ENCODE measurements around the gene SH3BP2. TPM values are rescaled to one million over a fixed set of nuclear protein-coding genes. Genes with fewer than 3 reads are reported as not detected.
"Not testable (repeated sequence)": the region's sequence is repeated elsewhere in the genome, so short reads cannot be mapped to it uniquely, and the experiment has no call there.

Gene SH3BP2
- total and polyA plus RNA-seq, 4 donors = 13.6 to 64.6 (median 43.3) TPM

GRCh38 chr4:2763511-2763967 lies 29.3 kb upstream of the SH3BP2 start:
- 59% methylated on average over 23 of the region's 23 CpGs for WGBS (ENCODE audit: insufficient coverage)
- H3K27ac ChIP-seq (ENCODE audit: low read depth, low read length) = no peak overlapping the region
- H3K36me3 ChIP-seq (ENCODE audit: control insufficient read depth, insufficient read depth, low read length) = no peaks in the 10 kb centered on the region
- no peaks in the 10 kb centered on the region for H3K27me3 ChIP-seq (ENCODE audit: control insufficient read depth, insufficient read depth, low read length)
- DNase-seq (ENCODE audit: low read depth in 4 of 6, low spot score in 6 of 6) = peak in 1 of 6 donors; percentile 30
- H3K9me3 ChIP-seq (ENCODE audit: control insufficient read depth, insufficient read depth, low read length) = no peaks in the 10 kb centered on the region
- peaks cover 11% of the 10 kb centered on the region for H3K4me1 ChIP-seq (ENCODE audit: control insufficient read depth, insufficient read depth, low read length)
- H3K4me3 ChIP-seq (ENCODE audit: low read depth, low read length) = peak overlapping the region; percentile 45

- no peak overlapping the region for H3K4me3 ChIP-seq (ENCODE audit: low read depth, low read length)
- DNase-seq (ENCODE audit: low read depth in 4 of 6, low spot score in 6 of 6) = no peak
- no peaks in the 10 kb centered on the region for H3K27me3 ChIP-seq (ENCODE audit: control insufficient read depth, insufficient read depth, low read length)
- peaks cover 11% of the 10 kb centered on the region for H3K4me1 ChIP-seq (ENCODE audit: control insufficient read depth, insufficient read depth, low read length)
- no peaks in the 10 kb centered on the region for H3K9me3 ChIP-seq (ENCODE audit: control insufficient read depth, insufficient read depth, low read length)
- no peaks in the 10 kb centered on the region for H3K36me3 ChIP-seq (ENCODE audit: control insufficient read depth, insufficient read depth, low read length)
- H3K27ac ChIP-seq (ENCODE audit: low read depth, low read length) = no peak overlapping the region
- 90% methylated on average over 12 of the region's 12 CpGs for WGBS (ENCODE audit: insufficient coverage)
Measured at GRCh38 chr4:2765832-2766526, 26.9 kb upstream of the SH3BP2 start.

- DNase-seq (ENCODE audit: low read depth in 4 of 6, low spot score in 6 of 6) = no peak
- no peaks in the 10 kb centered on the region for H3K27me3 ChIP-seq (ENCODE audit: control insufficient read depth, insufficient read depth, low read length)
- 87% methylated on average over 5 of the region's 5 CpGs for WGBS (ENCODE audit: insufficient coverage)
Measured at GRCh38 chr4:2767046-2767704, 25.7 kb upstream of the SH3BP2 start.

GRCh38 chr4:2767705-2768074 lies 25.2 kb upstream of the SH3BP2 start:
- WGBS (ENCODE audit: insufficient coverage) = 78% methylated on average over 11 of the region's 11 CpGs
- Histone ChIP-seq H3K27ac (ENCODE audit: low read depth, low read length) (no peak overlapping the region), H3K4me1 (ENCODE audit: control insufficient read depth, insufficient read depth, low read length) (peaks cover 8% of the 10 kb centered on the region), H3K27me3 (ENCODE audit: control insufficient read depth, insufficient read depth, low read length) (no peaks in the 10 kb centered on the region), H3K36me3 (ENCODE audit: control insufficient read depth, insufficient read depth, low read length) (no peaks in the 10 kb centered on the region), H3K4me3 (ENCODE audit: low read depth, low read length) (no peak overlapping the region), H3K9me3 (ENCODE audit: control insufficient read depth, insufficient read depth, low read length) (no peaks in the 10 kb centered on the region)
- DNase-seq (ENCODE audit: low read depth in 4 of 6, low spot score in 6 of 6) = no peak

More at GRCh38 chr4:2767046-2767704, 25.7 kb upstream of the SH3BP2 start:
- H3K9me3 ChIP-seq (ENCODE audit: control insufficient read depth, insufficient read depth, low read length) = no peaks in the 10 kb centered on the region
- H3K36me3 ChIP-seq (ENCODE audit: control insufficient read depth, insufficient read depth, low read length) = no peaks in the 10 kb centered on the region
- H3K27ac ChIP-seq (ENCODE audit: low read depth, low read length) = no peak overlapping the region
- H3K4me1 ChIP-seq (ENCODE audit: control insufficient read depth, insufficient read depth, low read length) = peaks cover 8% of the 10 kb centered on the region
- H3K4me3 ChIP-seq (ENCODE audit: low read depth, low read length) = no peak overlapping the region

- 93% methylated on average over 9 of the region's 9 CpGs for WGBS (ENCODE audit: insufficient coverage)
- no peak for DNase-seq (ENCODE audit: low read depth in 4 of 6, low spot score in 6 of 6)
- H3K9me3 ChIP-seq (ENCODE audit: control insufficient read depth, insufficient read depth, low read length) = no peaks in the 10 kb centered on the region
Measured at GRCh38 chr4:2768124-2768523, 24.8 kb upstream of the SH3BP2 start.

GRCh38 chr4:2768921-2769336 lies 24.0 kb upstream of the SH3BP2 start:
- Histone ChIP-seq H3K27ac (ENCODE audit: low read depth, low read length) (no peak overlapping the region), H3K36me3 (ENCODE audit: control insufficient read depth, insufficient read depth, low read length) (no peaks in the 10 kb centered on the region), H3K4me3 (ENCODE audit: low read depth, low read length) (no peak overlapping the region), H3K9me3 (ENCODE audit: control insufficient read depth, insufficient read depth, low read length) (no peaks in the 10 kb centered on the region), H3K4me1 (ENCODE audit: control insufficient read depth, insufficient read depth, low read length) (peaks cover 2% of the 10 kb centered on the region), H3K27me3 (ENCODE audit: control insufficient read depth, insufficient read depth, low read length) (no peaks in the 10 kb centered on the region)
- WGBS (ENCODE audit: insufficient coverage) = 40% methylated on average over 4 of the region's 15 CpGs
- no peak for DNase-seq (ENCODE audit: low read depth in 4 of 6, low spot score in 6 of 6)

More at GRCh38 chr4:2768124-2768523, 24.8 kb upstream of the SH3BP2 start:
- Histone ChIP-seq H3K27me3 (ENCODE audit: control insufficient read depth, insufficient read depth, low read length) (no peaks in the 10 kb centered on the region), H3K36me3 (ENCODE audit: control insufficient read depth, insufficient read depth, low read length) (no peaks in the 10 kb centered on the region), H3K27ac (ENCODE audit: low read depth, low read length) (no peak overlapping the region), H3K4me1 (ENCODE audit: control insufficient read depth, insufficient read depth, low read length) (peaks cover 8% of the 10 kb centered on the region), H3K4me3 (ENCODE audit: low read depth, low read length) (no peak overlapping the region)

GRCh38 chr4:2771264-2771663 lies 21.6 kb upstream of the SH3BP2 start:
- DNase-seq (ENCODE audit: low read depth in 4 of 6, low spot score in 6 of 6) = no peak
- no peak overlapping the region for H3K27ac ChIP-seq (ENCODE audit: low read depth, low read length)
- no peaks in the 10 kb centered on the region for H3K36me3 ChIP-seq (ENCODE audit: control insufficient read depth, insufficient read depth, low read length)
- H3K27me3 ChIP-seq (ENCODE audit: control insufficient read depth, insufficient read depth, low read length) = no peaks in the 10 kb centered on the region
- no peaks in the 10 kb centered on the region for H3K4me1 ChIP-seq (ENCODE audit: control insufficient read depth, insufficient read depth, low read length)
- WGBS (ENCODE audit: insufficient coverage) = 71% methylated on average over 2 of the region's 3 CpGs
- no peaks in the 10 kb centered on the region for H3K9me3 ChIP-seq (ENCODE audit: control insufficient read depth, insufficient read depth, low read length)
- no peak overlapping the region for H3K4me3 ChIP-seq (ENCODE audit: low read depth, low read length)

- not testable (repeated sequence) for H3K4me1 ChIP-seq (ENCODE audit: control insufficient read depth, insufficient read depth, low read length); H3K4me3 ChIP-seq (ENCODE audit: low read depth, low read length); H3K27me3 ChIP-seq (ENCODE audit: control insufficient read depth, insufficient read depth, low read length); H3K9me3 ChIP-seq (ENCODE audit: control insufficient read depth, insufficient read depth, low read length); DNase-seq (ENCODE audit: low read depth in 4 of 6, low spot score in 6 of 6); H3K27ac ChIP-seq (ENCODE audit: low read depth, low read length); H3K36me3 ChIP-seq (ENCODE audit: control insufficient read depth, insufficient read depth, low read length)
- 100% methylated on average over 1 of the region's 5 CpGs for WGBS (ENCODE audit: insufficient coverage)
Measured at GRCh38 chr4:2780643-2781042, 12.2 kb upstream of the SH3BP2 start.

- Histone ChIP-seq H3K9me3 (ENCODE audit: control insufficient read depth, insufficient read depth, low read length) (no peaks in the 10 kb centered on the region), H3K27me3 (ENCODE audit: control insufficient read depth, insufficient read depth, low read length) (no peaks in the 10 kb centered on the region), H3K4me1 (ENCODE audit: control insufficient read depth, insufficient read depth, low read length) (peaks cover 3% of the 10 kb centered on the region), H3K4me3 (ENCODE audit: low read depth, low read length) (no peak overlapping the region), H3K36me3 (ENCODE audit: control insufficient read depth, insufficient read depth, low read length) (no peaks in the 10 kb centered on the region), H3K27ac (ENCODE audit: low read depth, low read length) (no peak overlapping the region)
- no peak for DNase-seq (ENCODE audit: low read depth in 4 of 6, low spot score in 6 of 6)
- WGBS (ENCODE audit: insufficient coverage) = 94% methylated on average over 6 of the region's 10 CpGs
Measured at GRCh38 chr4:2781911-2782310, 11.0 kb upstream of the SH3BP2 start.

- Histone ChIP-seq H3K4me1 (ENCODE audit: control insufficient read depth, insufficient read depth, low read length) (peaks cover 16% of the 10 kb centered on the region), H3K36me3 (ENCODE audit: control insufficient read depth, insufficient read depth, low read length) (no peaks in the 10 kb centered on the region), H3K4me3 (ENCODE audit: low read depth, low read length) (no peak overlapping the region), H3K9me3 (ENCODE audit: control insufficient read depth, insufficient read depth, low read length) (no peaks in the 10 kb centered on the region), H3K27ac (ENCODE audit: low read depth, low read length) (no peak overlapping the region), H3K27me3 (ENCODE audit: control insufficient read depth, insufficient read depth, low read length) (no peaks in the 10 kb centered on the region)
- WGBS (ENCODE audit: insufficient coverage) = no CpG with 5 or more reads among the region's 4 CpGs
- no peak for DNase-seq (ENCODE audit: low read depth in 4 of 6, low spot score in 6 of 6)
Measured at GRCh38 chr4:2783790-2784189, 9.1 kb upstream of the SH3BP2 start.

All from spinal cord (tissue), 10 donors.